OCI-LY3 (cell line): ENCODE data around the gene MYO7A.

Source experiments
- H2AFZ ChIP-seq: fragments of 200-600, 300-600 bp; shearing (Covaris generic); 2 replicates; pipeline ENCODE4 v1.6.0; 2014; ENCODE audit warnings: antibody characterized with exemption, low read depth, low read length
- H3K27ac ChIP-seq: fragments of 200-600, 300-600 bp; sonication (generic); 2 replicates; pipeline ENCODE4 v1.5.1; 2014; ENCODE audit warnings: mild to moderate bottlenecking, low read length, moderate library complexity, mixed read lengths
- H3K27me3 ChIP-seq: fragments of 200-600, 300-600 bp; sonication (generic); 2 replicates; pipeline ENCODE4 v1.6.1; 2014; ENCODE audit warnings: low read depth, low read length, mixed read lengths
- H3K36me3 ChIP-seq: fragments of 200-600, 300-600 bp; sonication (generic); replicated peaks from 2 replicates; pipeline ENCODE3; 2014; ENCODE audit warnings: low read depth, low read length, mixed read lengths
- H3K4me1 ChIP-seq: fragments of 300-600, 200-600 bp; sonication (generic); 2 replicates; pipeline ENCODE4 v1.6.1; 2014; ENCODE audit warnings: low read length, mixed read lengths
- H3K4me2 ChIP-seq: fragments of 200-600, 300-600 bp; sonication (generic); 2 replicates; pipeline ENCODE4 v1.6.1; 2014; ENCODE audit warnings: low read length, mixed read lengths
- H3K4me3 ChIP-seq: fragments of 300-600, 200-600 bp; sonication (generic); 2 replicates; pipeline ENCODE4 v1.5.1; 2014; ENCODE audit warnings: antibody characterized with exemption, mild to moderate bottlenecking, low read length, moderate library complexity
- H3K79me2 ChIP-seq: fragments of 300-600, 200-600 bp; shearing (Covaris generic); 2 replicates; pipeline ENCODE4 v1.6.1; 2014; ENCODE audit warnings: mild to moderate bottlenecking, low read length, mixed read lengths
- H3K9ac ChIP-seq: fragments of 300-600, 200-600 bp; shearing (Covaris generic); 2 replicates; pipeline ENCODE4 v1.6.0; 2014; ENCODE audit warnings: mild to moderate bottlenecking, low read length, moderate library complexity
- H3K9me3 ChIP-seq: fragments of 200-600, 300-600 bp; shearing (Covaris generic); 2 replicates; pipeline ENCODE4 v1.6.1; 2014; ENCODE audit warnings: low read length, mixed read lengths; ENCODE audit not compliant: insufficient read depth
- H4K20me1 ChIP-seq: fragments of 200-600, 300-600 bp; sonication (generic); 2 replicates; pipeline ENCODE4 v1.6.1; 2016; ENCODE audit warnings: low read length, mixed read lengths; ENCODE audit not compliant: insufficient read depth
- CTCF ChIP-seq: fragments of 200-600, 300-600 bp; sonication (generic); IDR thresholded peaks from 2 replicates; pipeline ENCODE4 v1.5.1; 2014; ENCODE audit warnings: antibody characterized with exemption, low read length, low read depth
- EZH2phosphoT487 ChIP-seq: fragments of 200-600 bp; shearing (Covaris generic); IDR thresholded peaks from 2 replicates; pipeline ENCODE4 v1.6.1; 2018; ENCODE audit warnings: antibody characterized with exemption, mixed run types, low read depth

The MYO7A gene

GRCh38 chr11:77106321-77106720 is 21.7 kb upstream of the MYO7A start:
- H3K27ac ChIP-seq, result no peak overlapping the region
- H3K79me2 ChIP-seq, result no peaks in the 10 kb centered on the region
- H3K4me1 ChIP-seq, result no peaks in the 10 kb centered on the region
- H3K27me3 ChIP-seq, result no peaks in the 10 kb centered on the region
- no peak overlapping the region for H2AFZ ChIP-seq
- H4K20me1 ChIP-seq, result no peaks in the 10 kb centered on the region
- H3K9me3 ChIP-seq, result no peaks in the 10 kb centered on the region
- H3K9ac ChIP-seq, result no peak overlapping the region
- no peak overlapping the region for H3K4me2 ChIP-seq
- H3K36me3 ChIP-seq, result no peaks in the 10 kb centered on the region
- TF ChIP-seq EZH2phosphoT487, result no peak
- no peak overlapping the region for H3K4me3 ChIP-seq

- Histone ChIP-seq H2AFZ (no peak overlapping the region), H3K4me1 (no peaks in the 10 kb centered on the region), H4K20me1 (no peaks in the 10 kb centered on the region), H3K9ac (no peak overlapping the region), H3K27ac (no peak overlapping the region), H3K36me3 (no peaks in the 10 kb centered on the region), H3K27me3 (no peaks in the 10 kb centered on the region), H3K4me3 (no peak overlapping the region), H3K4me2 (no peak overlapping the region), H3K79me2 (no peaks in the 10 kb centered on the region), H3K9me3 (no peaks in the 10 kb centered on the region)
- TF ChIP-seq CTCF, result no peak
- TF ChIP-seq EZH2phosphoT487, result no peak
Measured at GRCh38 chr11:77106759-77107158, 21.3 kb upstream of the MYO7A start.

GRCh38 chr11:77107950-77108349 is 20.1 kb upstream of the MYO7A start:
- H3K27me3 ChIP-seq, result no peaks in the 10 kb centered on the region
- H3K4me3 ChIP-seq, result no peak overlapping the region
- H3K27ac ChIP-seq, result no peak overlapping the region
- H2AFZ ChIP-seq, result no peak overlapping the region
- no peaks in the 10 kb centered on the region for H3K4me1 ChIP-seq
- no peak for TF ChIP-seq EZH2phosphoT487
- no peak for TF ChIP-seq CTCF
- H3K79me2 ChIP-seq, result no peaks in the 10 kb centered on the region
- H4K20me1 ChIP-seq, result no peaks in the 10 kb centered on the region
- H3K36me3 ChIP-seq, result no peaks in the 10 kb centered on the region
- no peak overlapping the region for H3K4me2 ChIP-seq
- H3K9me3 ChIP-seq, result no peaks in the 10 kb centered on the region
- H3K9ac ChIP-seq, result no peak overlapping the region

- Histone ChIP-seq H3K4me1 (no peaks in the 10 kb centered on the region), H3K79me2 (no peaks in the 10 kb centered on the region), H3K27me3 (no peaks in the 10 kb centered on the region), H3K36me3 (no peaks in the 10 kb centered on the region), H3K27ac (no peak overlapping the region), H3K4me3 (no peak overlapping the region), H3K9me3 (no peaks in the 10 kb centered on the region), H3K9ac (no peak overlapping the region), H3K4me2 (no peak overlapping the region), H2AFZ (no peak overlapping the region), H4K20me1 (no peaks in the 10 kb centered on the region)
- TF ChIP-seq CTCF (no peak), EZH2phosphoT487 (no peak)
Measured at GRCh38 chr11:77108436-77108835, 19.6 kb upstream of the MYO7A start.
